HG03575 (cell line): Measurements from ENCODE around the gene CDH4.

Experiments
- ATAC-seq: cut with Tn5 transposase; IDR thresholded peaks from one replicate; pipeline ENCODE4 v1.9.1; 2021; ENCODE audit not compliant: unreplicated experiment, insufficient number of reproducible peaks, low FRiP score; ENCODE audit errors: extremely low read depth

CDH4 gene

DNA sequence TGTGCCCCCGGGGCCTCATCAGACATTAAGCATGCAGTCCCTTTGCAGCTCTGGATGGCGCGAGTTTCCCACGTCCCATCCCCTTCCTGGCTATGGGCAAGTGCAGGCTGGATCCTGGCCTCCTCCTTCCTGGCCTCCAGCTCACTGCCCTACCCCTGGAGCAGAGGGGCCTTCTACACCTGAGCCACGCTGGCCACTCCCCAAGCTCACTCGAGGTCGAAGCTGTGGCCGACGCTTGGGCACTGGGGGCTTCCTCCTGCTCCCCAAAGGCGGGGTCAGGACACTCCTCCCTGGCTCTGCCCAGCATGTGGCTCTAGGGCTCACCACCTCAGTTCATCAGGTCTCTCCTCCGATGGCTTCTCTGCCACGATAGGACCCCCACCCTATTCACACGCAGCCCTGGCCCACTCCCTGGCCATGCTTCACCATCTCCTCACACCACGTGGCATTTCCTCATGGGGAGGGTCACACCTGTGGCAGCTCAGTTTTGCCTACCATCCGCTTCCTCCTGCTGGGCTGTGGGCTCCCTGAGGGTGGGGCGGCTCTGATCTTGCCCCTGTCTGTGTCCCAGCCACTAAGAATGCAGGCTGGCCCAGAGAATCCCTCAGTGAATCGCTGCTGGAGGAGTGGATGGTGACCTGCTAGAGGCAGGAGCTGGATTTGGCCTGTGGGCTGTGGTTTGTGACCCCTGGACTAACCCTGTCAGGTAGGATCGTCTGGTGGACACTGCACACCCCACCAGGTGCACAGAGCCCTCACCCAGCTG is 532.9 kb downstream of the CDH4 start:
- ATAC-seq = no peak

GRCh38 chr20:61785567-61785816 is 533.4 kb downstream of the CDH4 start:
- ATAC-seq = no peak

DNA sequence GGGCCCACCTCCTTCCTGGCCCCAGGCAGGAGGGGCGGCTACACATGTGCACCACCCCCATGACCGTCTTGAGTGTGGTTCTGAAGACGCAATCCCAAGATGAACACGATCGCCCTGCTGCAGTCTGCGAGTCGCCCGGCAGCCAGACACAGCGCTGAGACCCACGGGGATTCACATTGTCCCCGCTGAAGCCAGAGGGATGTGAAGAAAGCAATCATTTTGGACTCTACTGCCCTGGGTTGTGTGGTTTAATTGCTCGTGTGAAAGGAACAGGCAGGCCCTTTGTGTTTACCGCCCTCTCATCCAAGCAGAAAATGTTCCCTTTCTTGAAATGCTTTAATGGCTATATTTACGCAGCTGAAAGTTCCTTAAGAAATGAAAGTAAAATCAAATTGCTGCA is 534.2 kb downstream of the CDH4 start:
- ATAC-seq = no peak

- no peak for ATAC-seq
Observed at GRCh38 chr20:61788343-61788742, 536.3 kb downstream of the CDH4 start.

- ATAC-seq = no peak
Observed at GRCh38 chr20:61789329-61789728, 537.3 kb downstream of the CDH4 start.

GRCh38 chr20:61790116-61790827 is 538.2 kb downstream of the CDH4 start:
- ATAC-seq = no peak

- ATAC-seq = no peak
Observed at GRCh38 chr20:61791995-61792394, 539.9 kb downstream of the CDH4 start.

GRCh38 chr20:61795669-61796630 is 543.9 kb downstream of the CDH4 start:
- no peak for ATAC-seq

GRCh38 chr20:61796738-61797137 is 544.7 kb downstream of the CDH4 start:
- ATAC-seq = no peak

GRCh38 chr20:61797200-61797599 is 545.1 kb downstream of the CDH4 start:
- no peak for ATAC-seq

DNA sequence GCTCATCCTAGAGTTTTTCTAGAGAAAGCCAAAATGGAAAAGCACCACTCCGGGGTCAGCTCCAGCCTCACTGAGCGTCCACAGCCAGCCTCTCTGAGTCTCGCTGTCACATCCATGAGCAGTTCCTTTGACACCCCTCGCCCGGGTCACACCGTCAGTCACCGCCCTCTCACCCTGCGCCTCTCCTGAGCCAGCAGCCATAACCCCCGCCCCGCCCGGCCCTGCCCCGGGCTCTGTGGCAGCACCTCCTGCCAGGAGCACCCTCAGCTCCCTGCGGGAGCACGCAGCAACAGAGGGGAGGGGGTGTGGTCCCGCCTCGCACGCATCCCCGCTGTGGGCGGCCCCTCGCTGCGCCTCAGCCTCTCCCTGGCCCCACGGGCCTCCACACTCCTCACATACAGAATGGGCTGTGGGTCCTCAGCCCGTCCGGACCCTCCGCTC is 545.9 kb downstream of the CDH4 start:
- no peak for ATAC-seq

DNA sequence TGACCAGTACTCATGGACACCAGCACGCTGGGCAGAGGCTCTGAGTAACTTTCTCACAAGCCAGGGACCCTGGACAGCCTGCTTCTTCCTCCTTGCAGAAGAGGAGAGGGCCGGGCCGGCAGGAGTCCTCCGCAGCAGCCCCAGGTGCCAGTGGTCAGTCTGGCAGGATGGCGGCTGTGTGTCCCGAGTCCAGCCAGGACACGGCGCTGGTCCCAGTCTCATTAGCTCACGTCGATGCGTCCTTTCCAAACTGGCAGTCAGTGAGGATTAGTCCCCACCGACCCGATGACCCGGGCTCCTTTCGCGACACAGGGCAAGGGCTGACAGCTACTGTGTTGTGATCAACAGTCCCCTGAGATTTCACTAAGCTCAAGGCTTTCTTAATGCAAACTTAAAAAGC is 546.6 kb downstream of the CDH4 start:
- no peak for ATAC-seq

DNA sequence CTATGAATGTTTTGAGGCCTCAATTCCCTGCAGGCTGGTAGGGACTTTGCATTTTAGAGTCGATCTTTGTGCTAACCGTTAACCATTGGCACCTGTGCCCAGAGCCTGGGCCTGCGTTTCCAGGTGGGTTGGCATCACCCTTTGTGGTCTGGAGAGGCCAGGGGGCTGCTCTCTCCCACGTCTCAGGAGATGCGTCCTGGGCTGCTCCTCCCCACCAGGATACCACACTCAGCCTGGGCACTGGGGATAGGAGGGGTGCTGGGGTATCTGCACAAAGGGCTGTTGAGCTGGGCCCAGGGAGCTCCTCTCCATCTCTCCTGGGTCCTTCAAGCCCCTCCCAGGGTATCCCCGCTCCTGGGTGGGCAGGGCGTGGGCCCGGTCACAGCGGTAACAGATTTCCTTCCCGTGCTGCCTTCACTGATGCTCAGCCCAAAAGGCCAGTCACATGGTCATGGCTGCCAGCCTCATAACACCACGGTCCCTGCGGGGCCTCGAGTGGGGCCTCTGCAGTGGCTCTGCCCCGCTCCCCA is 547.4 kb downstream of the CDH4 start:
- no peak for ATAC-seq

GRCh38 chr20:61799928-61800327 is 547.9 kb downstream of the CDH4 start:
- ATAC-seq = no peak

DNA sequence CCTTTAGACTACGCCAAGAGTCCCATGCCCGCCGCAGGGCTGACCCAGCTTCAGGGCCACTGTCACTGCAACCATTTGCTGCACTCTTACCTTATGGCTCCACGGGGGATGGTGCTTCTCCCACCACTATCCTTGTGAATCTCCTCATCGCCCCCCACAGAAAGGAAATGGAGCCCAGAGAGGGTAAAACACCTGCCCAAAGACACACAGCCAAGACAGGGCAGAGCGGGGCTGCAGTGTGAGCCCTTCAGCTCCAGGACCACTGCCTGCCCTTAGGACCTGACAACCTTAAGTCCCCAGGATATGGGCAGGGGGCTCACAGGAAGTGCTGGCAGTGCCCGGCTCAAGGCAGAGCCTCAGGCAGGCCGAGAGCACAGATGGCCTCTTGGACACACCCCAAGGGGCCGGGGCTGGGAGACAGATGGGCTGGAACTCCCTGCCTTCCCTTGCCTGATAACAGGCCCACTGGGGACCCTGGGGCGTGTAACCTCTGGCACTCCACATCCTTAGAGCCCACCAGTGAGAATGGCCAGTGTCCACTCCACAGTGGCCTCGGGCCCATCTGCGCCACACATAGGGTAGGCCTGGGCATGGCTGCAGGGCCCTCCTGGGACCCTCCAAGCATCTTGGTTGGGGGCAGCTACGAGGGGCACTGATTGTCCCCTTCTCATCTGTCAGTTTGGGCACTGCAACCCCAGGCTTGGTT is 548.5 kb downstream of the CDH4 start:
- no peak for ATAC-seq

GRCh38 chr20:61801065-61801360 is 549.0 kb downstream of the CDH4 start:
- ATAC-seq = no peak

DNA sequence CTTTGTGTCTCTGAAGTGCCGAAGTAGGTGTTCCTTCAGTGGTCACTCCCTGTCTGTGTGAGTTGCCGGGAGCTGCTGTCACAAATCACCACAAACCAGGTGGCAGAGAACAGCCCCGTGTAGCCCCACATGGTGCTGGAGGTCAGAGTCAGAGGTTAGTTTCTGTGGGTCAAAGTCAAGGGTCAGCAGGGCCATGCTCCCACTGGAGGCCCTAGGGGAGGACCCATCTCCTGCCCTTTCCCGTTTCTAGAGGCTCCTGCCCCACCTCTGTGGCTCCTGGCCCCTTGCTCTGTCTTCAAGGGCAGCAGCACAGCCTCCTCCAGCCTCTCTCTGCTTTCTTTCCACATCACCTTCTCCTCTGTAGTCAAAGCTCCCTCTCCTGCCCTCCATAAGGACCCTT is 549.4 kb downstream of the CDH4 start:
- ATAC-seq = no peak

- no peak for ATAC-seq
Observed at GRCh38 chr20:61801857-61802442, 549.9 kb downstream of the CDH4 start.
